ENCODE data around the gene ALPG. TPM values are rescaled to one million over a fixed set of nuclear protein-coding genes. Genes with fewer than 3 reads are reported as not detected.
"Not testable (repeated sequence)": the region's sequence is repeated elsewhere in the genome, so short reads cannot be mapped to it uniquely, and the experiment has no call there.

The ALPG gene
- polyA plus RNA-seq, 1 donor (not counting 4 experiments of a cell fraction or from before 2014, with no cell fraction given), result not detected

DNA sequence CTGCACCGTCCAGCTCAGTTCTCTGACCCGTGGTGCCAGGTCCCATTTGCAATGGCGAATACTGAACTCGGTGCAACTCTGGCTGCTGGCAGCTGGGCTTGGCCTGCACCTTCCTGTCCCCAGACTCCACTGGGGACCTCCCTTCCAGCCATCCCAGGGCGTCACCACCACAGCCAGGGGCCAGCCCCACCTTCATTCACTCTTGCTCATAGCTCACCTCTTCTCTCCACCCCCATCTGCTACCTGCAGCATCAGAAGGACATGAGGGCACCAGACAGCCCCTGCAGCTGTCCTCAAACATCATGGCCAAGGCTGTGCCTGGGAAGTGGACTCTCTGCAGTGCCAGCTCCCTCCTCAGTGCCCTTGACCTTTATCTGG is 33.1 kb downstream of the ALPG start:
- dilution Hi-C loops (cut with MboI; ENCODE audit: extremely low pct_ligation_motif_present, low sequenced_read_pairs), result loop anchor here (25.0 kb wide), 1 partner anchor 552 kb away; no protein-coding TSS in a partner anchor
- no peak overlapping the region for H3K4me3 ChIP-seq (ENCODE audit: control insufficient read depth in 2 of 3, extremely low read depth in 1 of 3, insufficient read depth in 2 of 3, low read depth in 1 of 3, low read length in 3 of 3)
- peaks cover 3% of the 10 kb centered on the region for H3K27me3 ChIP-seq (ENCODE audit: control insufficient read depth, extremely low read depth, insufficient read depth, low read length)
- no peak overlapping the region for H3K9ac ChIP-seq (ENCODE audit: control insufficient read depth, extremely low read depth, insufficient read depth, low read length)
- H3K9me3 ChIP-seq (ENCODE audit: control insufficient read depth, low read depth, low read length), result no peaks in the 10 kb centered on the region
- FAIRE-seq (no peak), DNase-seq (ENCODE audit: low read depth, low spot score) (no peak)
- no peak overlapping the region for H2AFZ ChIP-seq (ENCODE audit: control insufficient read depth, low read length)
- H4K20me1 ChIP-seq (ENCODE audit: control insufficient read depth, extremely low read depth, insufficient read depth, low read length), result no peaks in the 10 kb centered on the region
- H3K9me1 ChIP-seq (ENCODE audit: control insufficient read depth, extremely low read depth, insufficient read depth, low read length), result no peaks in the 10 kb centered on the region
- H3K4me1 ChIP-seq (ENCODE audit: control insufficient read depth, extremely low read depth, insufficient read depth, low read length), result no peaks in the 10 kb centered on the region
- no peak overlapping the region for H3K4me2 ChIP-seq (ENCODE audit: control insufficient read depth, extremely low read depth, insufficient read depth, low read depth, low read length)
- no peak for TF ChIP-seq EZH2 (IDR thresholded peaks at IDR 0.05; ENCODE audit: low read length)
- TF ChIP-seq, protein P1, sequence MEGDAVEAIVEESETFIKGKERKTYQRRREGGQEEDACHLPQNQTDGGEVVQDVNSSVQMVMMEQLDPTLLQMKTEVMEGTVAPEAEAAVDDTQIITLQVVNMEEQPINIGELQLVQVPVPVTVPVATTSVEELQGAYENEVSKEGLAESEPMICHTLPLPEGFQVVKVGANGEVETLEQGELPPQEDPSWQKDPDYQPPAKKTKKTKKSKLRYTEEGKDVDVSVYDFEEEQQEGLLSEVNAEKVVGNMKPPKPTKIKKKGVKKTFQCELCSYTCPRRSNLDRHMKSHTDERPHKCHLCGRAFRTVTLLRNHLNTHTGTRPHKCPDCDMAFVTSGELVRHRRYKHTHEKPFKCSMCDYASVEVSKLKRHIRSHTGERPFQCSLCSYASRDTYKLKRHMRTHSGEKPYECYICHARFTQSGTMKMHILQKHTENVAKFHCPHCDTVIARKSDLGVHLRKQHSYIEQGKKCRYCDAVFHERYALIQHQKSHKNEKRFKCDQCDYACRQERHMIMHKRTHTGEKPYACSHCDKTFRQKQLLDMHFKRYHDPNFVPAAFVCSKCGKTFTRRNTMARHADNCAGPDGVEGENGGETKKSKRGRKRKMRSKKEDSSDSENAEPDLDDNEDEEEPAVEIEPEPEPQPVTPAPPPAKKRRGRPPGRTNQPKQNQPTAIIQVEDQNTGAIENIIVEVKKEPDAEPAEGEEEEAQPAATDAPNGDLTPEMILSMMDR (optimal IDR thresholded peaks at IDR 0.05 in 1 of 3, IDR thresholded peaks at IDR 0.05 in 1 of 3, conservative IDR thresholded peaks at IDR 0.05 in 1 of 3; ENCODE audit: extremely low read depth in 1 of 3, insufficient read depth in 2 of 3, low read length in 3 of 3), result peak in 1 of 3 experiments; percentile 42
- no peak overlapping the region for H3K27ac ChIP-seq (ENCODE audit: control insufficient read depth, insufficient read depth, low read length)
- H3K36me3 ChIP-seq (ENCODE audit: control insufficient read depth in 2 of 2, extremely low read depth in 1 of 2, insufficient read depth in 2 of 2, low read length in 2 of 2), result no peaks in the 10 kb centered on the region
- no peaks in the 10 kb centered on the region for H3K79me2 ChIP-seq (ENCODE audit: control insufficient read depth, insufficient read depth, low read length)

DNA sequence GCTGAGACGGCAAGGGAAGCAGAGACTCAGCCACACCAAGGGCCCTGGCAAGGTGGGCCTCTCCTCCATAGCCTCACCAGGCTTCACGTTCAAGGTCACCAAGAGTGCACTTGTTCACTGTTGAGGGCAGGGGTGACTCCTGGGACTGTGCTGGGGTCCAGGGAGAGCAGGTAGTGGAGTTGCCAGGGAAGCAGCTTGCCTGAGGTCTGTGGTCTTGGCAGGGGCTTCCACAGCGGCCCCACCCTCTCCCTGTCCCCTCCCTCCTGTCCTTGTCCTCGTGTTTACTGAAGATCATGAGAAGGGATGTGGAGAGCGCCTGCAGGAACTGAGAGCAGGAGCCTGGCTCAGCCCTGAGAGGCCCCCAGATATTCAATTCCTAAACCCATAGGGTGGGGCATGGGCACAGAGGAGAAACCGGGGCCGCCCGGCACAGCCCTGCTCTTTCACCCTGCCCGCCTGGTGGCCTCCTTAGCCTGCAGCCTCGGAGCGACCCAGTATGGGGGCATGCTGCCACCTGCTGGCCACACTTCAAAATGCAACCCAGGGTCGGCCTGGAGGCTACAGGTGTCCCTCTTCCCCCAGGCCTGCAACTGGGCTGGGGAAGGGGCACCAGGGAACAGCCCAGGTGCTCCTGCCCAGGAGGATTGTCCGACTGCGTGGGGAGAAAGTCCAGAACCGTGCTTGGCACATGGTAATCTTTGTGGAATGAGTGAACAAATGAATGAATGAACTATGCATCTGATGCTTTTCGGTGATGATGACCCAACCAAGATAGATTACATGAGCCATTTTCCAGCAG is 33.8 kb downstream of the ALPG start:
- not testable (repeated sequence) for H3K27ac ChIP-seq (ENCODE audit: control insufficient read depth, insufficient read depth, low read length); H3K9ac ChIP-seq (ENCODE audit: control insufficient read depth, extremely low read depth, insufficient read depth, low read length); H2AFZ ChIP-seq (ENCODE audit: control insufficient read depth, low read length); H3K27me3 ChIP-seq (ENCODE audit: control insufficient read depth, extremely low read depth, insufficient read depth, low read length); H4K20me1 ChIP-seq (ENCODE audit: control insufficient read depth, extremely low read depth, insufficient read depth, low read length); H3K4me3 ChIP-seq (ENCODE audit: control insufficient read depth in 2 of 3, extremely low read depth in 1 of 3, insufficient read depth in 2 of 3, low read depth in 1 of 3, low read length in 3 of 3); H3K36me3 ChIP-seq (ENCODE audit: control insufficient read depth in 2 of 2, extremely low read depth in 1 of 2, insufficient read depth in 2 of 2, low read length in 2 of 2); H3K4me2 ChIP-seq (ENCODE audit: control insufficient read depth, extremely low read depth, insufficient read depth, low read depth, low read length); DNase-seq (ENCODE audit: low read depth, low spot score); H3K4me1 ChIP-seq (ENCODE audit: control insufficient read depth, extremely low read depth, insufficient read depth, low read length); H3K79me2 ChIP-seq (ENCODE audit: control insufficient read depth, insufficient read depth, low read length); H3K9me1 ChIP-seq (ENCODE audit: control insufficient read depth, extremely low read depth, insufficient read depth, low read length); H3K9me3 ChIP-seq (ENCODE audit: control insufficient read depth, low read depth, low read length)
- dilution Hi-C loops (cut with MboI; ENCODE audit: extremely low pct_ligation_motif_present, low sequenced_read_pairs), result loop anchor here (25.0 kb wide), 1 partner anchor 553 kb away; no protein-coding TSS in a partner anchor
- peak; percentile 60 for FAIRE-seq
- TF ChIP-seq, protein P1 (optimal IDR thresholded peaks at IDR 0.05 in 1 of 3, IDR thresholded peaks at IDR 0.05 in 1 of 3, conservative IDR thresholded peaks at IDR 0.05 in 1 of 3; ENCODE audit: extremely low read depth in 1 of 3, insufficient read depth in 2 of 3, low read length in 3 of 3), result peak; percentile 74 to 95 (median 93)
